Panc1 (cell line): Measurements from ENCODE around the gene SPATA16. TPM values are rescaled to one million over a fixed set of nuclear protein-coding genes. Genes with fewer than 3 reads are reported as not detected.
"Not testable (repeated sequence)": the region's sequence is repeated elsewhere in the genome, so short reads cannot be mapped to it uniquely, and the experiment has no call there.

Source experiments
- ATAC-seq: fragments of 200-7000 bp; cut with Tn5 transposase; 2 replicates; pipeline ENCODE4 v1.9.1; 2020; ENCODE audit warnings: mild to moderate bottlenecking, moderate library complexity
- BruUV-seq: library from RNA; stranded (reverse); fragments of 400-500 nt; replicated peaks from 2 replicates; lab custom pipeline; 2021; lab: Mats Ljungman, UMichigan
- CTCF ChIA-PET: fragments of 300-600 bp; sonication (Branson Sonifier 250); formaldehyde crosslinking; loops from one replicate; lab custom pipeline; 2022; ENCODE audit warnings: antibody characterized with exemption; lab: Charles Lee
- POLR2A ChIA-PET: fragments of 300-600 bp; sonication (Branson Sonifier 250); formaldehyde crosslinking; loops from one replicate; lab custom pipeline; 2022; ENCODE audit warnings: antibody characterized with exemption; lab: Charles Lee
- DNase-seq: peaks from one replicate; pipeline ENCODE4 v3.0.0-alpha.2; 2010; ENCODE audit warnings: low read depth, low spot score
- H3K27ac ChIP-seq: 2 replicates; pipeline ENCODE4 v1.5.1; 2011; ENCODE audit warnings: mild to moderate bottlenecking, low read length, inconsistent platforms
- H3K27me3 ChIP-seq: fragments of 200-500 bp; sonication (Bioruptor generic); 2 replicates; pipeline ENCODE4 v1.6.0; 2014; ENCODE audit warnings: low read length, inconsistent platforms; ENCODE audit not compliant: control insufficient read depth, insufficient read depth
- H3K36me3 ChIP-seq: fragments of 200-500 bp; sonication (Bioruptor generic); 2 replicates; pipeline ENCODE4 v1.5.1; 2014; ENCODE audit warnings: inconsistent platforms, mild to moderate bottlenecking, low read length, moderate library complexity; ENCODE audit not compliant: control insufficient read depth, insufficient read depth
- H3K4me1 ChIP-seq: 2 replicates; pipeline ENCODE4 v1.5.1; 2011; ENCODE audit warnings: inconsistent platforms, mild to moderate bottlenecking, low read length, moderate library complexity; ENCODE audit not compliant: control insufficient read depth, insufficient read depth
- H3K4me3 ChIP-seq, 2 experiments: 2 replicates each; pipeline ENCODE4 v1.5.1; 2011 to 2012; ENCODE audit warnings: low read depth in 2 of 2, low read length in 2 of 2, mild to moderate bottlenecking in 2 of 2, inconsistent platforms in 1 of 2, moderate library complexity in 1 of 2
- H3K9me3 ChIP-seq: fragments of 200-500 bp; sonication (Bioruptor generic); 2 replicates; pipeline ENCODE4 v1.5.1; 2014; ENCODE audit warnings: low read depth, mild to moderate bottlenecking, inconsistent platforms, low read length, moderate library complexity; ENCODE audit not compliant: control insufficient read depth, insufficient read depth
- POLR2AphosphoS5 ChIP-seq: IDR thresholded peaks from 2 replicates; pipeline ENCODE4 v1.6.1; 2012; ENCODE audit warnings: mild to moderate bottlenecking, low read depth, low read length, moderate library complexity
- SIN3A ChIP-seq: IDR thresholded peaks from 2 replicates; pipeline ENCODE4 v1.6.1; 2012; ENCODE audit warnings: low read depth, mild to moderate bottlenecking, low read length, moderate library complexity, borderline replicate concordance; ENCODE audit not compliant: insufficient read depth
- TCF7L2 ChIP-seq: IDR thresholded peaks from 2 replicates; pipeline ENCODE4 v1.6.1; 2011; ENCODE audit warnings: mild to moderate bottlenecking, low read depth, low read length, inconsistent platforms
- in situ Hi-C: cut with HindIII; loops from 2 replicates; pipeline ENCODE4 v1.10.0; 2016; ENCODE audit warnings: low sequenced_read_pairs, low pct_unique_long_range_greater_than_20kb
- intact Hi-C: fragments of 100-400 bp; cut with micrococcal nuclease; formaldehyde crosslinking; loops from one replicate; pipeline ENCODE4 v1.10.0; 2022; ENCODE audit not compliant: unreplicated experiment
- total RNA-seq: library from RNA; stranded (reverse); gene quantifications from one replicate; pipeline ENCODE4 v1.2.1, GENCODE V29; 2021; ENCODE audit not compliant: unreplicated experiment
- TF ChIP-seq, protein P1 (sequence below): fragments of 450-650 bp; IDR thresholded peaks from 2 replicates; pipeline ENCODE4 v1.5.1; 2017; ENCODE audit warnings: mild to moderate bottlenecking
- TF ChIP-seq, protein P2 (sequence below), 2 experiments: IDR thresholded peaks; 2 replicates each; pipeline ENCODE4 v1.6.1; 2011 to 2012; ENCODE audit warnings: low read depth in 2 of 2, control low read depth in 1 of 2, low read length in 1 of 2, mild to moderate bottlenecking in 1 of 2, moderate library complexity in 1 of 2; ENCODE audit not compliant: insufficient read depth in 1 of 2

The SPATA16 gene
- total RNA-seq, 1 experiment from 2014 or later: not detected

DNA sequence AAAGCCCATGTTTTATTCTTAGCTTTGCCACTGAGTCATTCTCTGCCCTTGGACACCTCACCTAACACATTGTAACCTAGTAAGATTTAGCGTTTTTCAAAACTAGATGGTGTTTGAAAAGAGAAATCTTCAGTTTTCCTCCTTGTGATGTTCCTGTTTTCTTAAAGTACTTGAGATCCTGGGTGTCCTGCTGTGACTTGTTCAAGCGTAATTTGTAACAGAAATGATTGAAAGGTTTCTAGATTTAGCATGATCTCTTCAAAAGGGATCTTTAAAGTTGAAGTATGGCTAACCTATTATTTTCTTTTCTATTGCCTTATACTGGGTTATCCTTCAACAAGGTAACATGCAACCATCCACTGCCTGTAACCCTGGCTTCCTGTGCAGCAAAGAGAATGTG is 32.6 kb upstream of the SPATA16 start:
- Histone ChIP-seq H3K27ac (no peak overlapping the region), H3K27me3 (no peaks in the 10 kb centered on the region), H3K9me3 (no peaks in the 10 kb centered on the region), H3K4me3 (no peak overlapping the region), H3K36me3 (no peaks in the 10 kb centered on the region), H3K4me1 (no peaks in the 10 kb centered on the region)
- ATAC-seq (no peak), DNase-seq (no peak)
- intact Hi-C loops: no loop called here
- BruUV-seq: no TSS peak
- TF ChIP-seq, protein P1, sequence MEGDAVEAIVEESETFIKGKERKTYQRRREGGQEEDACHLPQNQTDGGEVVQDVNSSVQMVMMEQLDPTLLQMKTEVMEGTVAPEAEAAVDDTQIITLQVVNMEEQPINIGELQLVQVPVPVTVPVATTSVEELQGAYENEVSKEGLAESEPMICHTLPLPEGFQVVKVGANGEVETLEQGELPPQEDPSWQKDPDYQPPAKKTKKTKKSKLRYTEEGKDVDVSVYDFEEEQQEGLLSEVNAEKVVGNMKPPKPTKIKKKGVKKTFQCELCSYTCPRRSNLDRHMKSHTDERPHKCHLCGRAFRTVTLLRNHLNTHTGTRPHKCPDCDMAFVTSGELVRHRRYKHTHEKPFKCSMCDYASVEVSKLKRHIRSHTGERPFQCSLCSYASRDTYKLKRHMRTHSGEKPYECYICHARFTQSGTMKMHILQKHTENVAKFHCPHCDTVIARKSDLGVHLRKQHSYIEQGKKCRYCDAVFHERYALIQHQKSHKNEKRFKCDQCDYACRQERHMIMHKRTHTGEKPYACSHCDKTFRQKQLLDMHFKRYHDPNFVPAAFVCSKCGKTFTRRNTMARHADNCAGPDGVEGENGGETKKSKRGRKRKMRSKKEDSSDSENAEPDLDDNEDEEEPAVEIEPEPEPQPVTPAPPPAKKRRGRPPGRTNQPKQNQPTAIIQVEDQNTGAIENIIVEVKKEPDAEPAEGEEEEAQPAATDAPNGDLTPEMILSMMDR: no peak
- TF ChIP-seq SIN3A (no peak), POLR2AphosphoS5 (no peak)
- CTCF ChIA-PET: no interaction called here
- in situ Hi-C loops: no loop called here
- POLR2A ChIA-PET: no interaction called here

DNA sequence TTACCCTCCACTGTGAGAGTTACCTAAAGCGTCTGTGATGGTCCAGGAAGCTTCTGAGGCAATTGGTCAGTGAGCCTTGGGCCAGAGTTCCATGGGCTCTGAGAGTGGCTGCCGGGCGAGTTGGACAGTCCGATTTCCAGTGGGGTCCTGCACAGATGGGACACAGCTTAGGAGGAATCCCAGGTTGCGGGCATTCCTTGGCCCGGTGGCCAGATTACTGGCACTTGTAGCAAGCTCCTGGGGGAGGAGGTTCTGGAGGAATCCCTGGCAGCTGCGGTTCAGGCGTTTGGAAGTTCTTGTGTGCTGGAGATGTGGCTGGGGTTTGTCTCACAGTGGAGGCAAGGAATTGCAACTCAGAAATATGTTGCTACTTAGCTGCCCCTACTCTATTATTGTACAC is 18.1 kb upstream of the SPATA16 start:
- H3K36me3 ChIP-seq, in situ Hi-C loops, H3K9me3 ChIP-seq, DNase-seq, ATAC-seq, CTCF ChIA-PET, intact Hi-C loops, H3K27ac ChIP-seq, H3K4me3 ChIP-seq, H3K27me3 ChIP-seq, POLR2A ChIA-PET, H3K4me1 ChIP-seq, BruUV-seq: not testable (repeated sequence)

DNA sequence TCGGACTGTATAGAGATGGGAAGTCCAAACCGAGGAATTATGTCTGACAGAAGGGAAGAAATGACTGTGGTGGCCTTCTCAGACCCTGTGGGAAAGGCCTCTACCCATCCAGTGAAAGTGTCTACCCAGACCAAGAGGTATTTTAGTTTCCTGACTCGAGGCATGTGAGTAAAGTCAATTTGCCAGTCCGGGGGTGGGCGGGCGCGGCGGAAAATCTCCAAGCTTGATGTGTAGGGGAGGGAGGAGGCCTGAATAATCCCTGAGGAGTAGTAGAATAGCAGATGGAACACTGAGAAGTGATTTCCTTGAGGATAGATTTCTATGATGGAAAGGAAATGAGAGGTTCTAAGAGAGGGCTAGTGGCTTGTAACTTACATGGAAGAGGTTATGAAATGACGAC is 15.5 kb upstream of the SPATA16 start:
- in situ Hi-C loops, DNase-seq, H3K4me1 ChIP-seq, H3K27me3 ChIP-seq, BruUV-seq, H3K9me3 ChIP-seq, H3K27ac ChIP-seq, H3K36me3 ChIP-seq, CTCF ChIA-PET, H3K4me3 ChIP-seq, ATAC-seq, POLR2A ChIA-PET, intact Hi-C loops: not testable (repeated sequence)

DNA sequence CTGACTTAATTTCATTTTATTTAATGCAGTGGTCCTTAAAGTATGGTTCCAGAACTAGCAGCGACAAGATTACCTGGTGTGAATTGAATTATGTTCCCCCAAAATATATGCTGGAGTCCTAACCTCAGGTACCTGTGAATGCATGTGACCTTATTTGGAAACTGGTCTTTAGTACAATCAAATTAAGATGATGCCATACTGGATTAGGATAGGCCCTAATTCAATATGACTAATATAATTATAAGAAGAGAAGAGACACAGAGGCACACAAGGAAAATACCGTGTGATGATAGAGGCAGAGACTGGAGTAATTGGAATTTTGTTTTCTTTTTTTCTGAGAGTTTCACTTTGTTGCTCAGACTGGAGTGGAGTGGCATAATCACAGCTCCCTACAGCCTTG is 12.6 kb upstream of the SPATA16 start:
- no peak overlapping the region for H3K27ac ChIP-seq
- intact Hi-C loops: no loop called here
- H3K9me3 ChIP-seq: no peaks in the 10 kb centered on the region
- no peaks in the 10 kb centered on the region for H3K36me3 ChIP-seq
- POLR2A ChIA-PET: no interaction called here
- H3K4me3 ChIP-seq: no peak overlapping the region
- DNase-seq (no peak), ATAC-seq (no peak)
- TF ChIP-seq SIN3A (no peak), TCF7L2 (no peak), POLR2AphosphoS5 (no peak)
- TF ChIP-seq, protein P2, sequence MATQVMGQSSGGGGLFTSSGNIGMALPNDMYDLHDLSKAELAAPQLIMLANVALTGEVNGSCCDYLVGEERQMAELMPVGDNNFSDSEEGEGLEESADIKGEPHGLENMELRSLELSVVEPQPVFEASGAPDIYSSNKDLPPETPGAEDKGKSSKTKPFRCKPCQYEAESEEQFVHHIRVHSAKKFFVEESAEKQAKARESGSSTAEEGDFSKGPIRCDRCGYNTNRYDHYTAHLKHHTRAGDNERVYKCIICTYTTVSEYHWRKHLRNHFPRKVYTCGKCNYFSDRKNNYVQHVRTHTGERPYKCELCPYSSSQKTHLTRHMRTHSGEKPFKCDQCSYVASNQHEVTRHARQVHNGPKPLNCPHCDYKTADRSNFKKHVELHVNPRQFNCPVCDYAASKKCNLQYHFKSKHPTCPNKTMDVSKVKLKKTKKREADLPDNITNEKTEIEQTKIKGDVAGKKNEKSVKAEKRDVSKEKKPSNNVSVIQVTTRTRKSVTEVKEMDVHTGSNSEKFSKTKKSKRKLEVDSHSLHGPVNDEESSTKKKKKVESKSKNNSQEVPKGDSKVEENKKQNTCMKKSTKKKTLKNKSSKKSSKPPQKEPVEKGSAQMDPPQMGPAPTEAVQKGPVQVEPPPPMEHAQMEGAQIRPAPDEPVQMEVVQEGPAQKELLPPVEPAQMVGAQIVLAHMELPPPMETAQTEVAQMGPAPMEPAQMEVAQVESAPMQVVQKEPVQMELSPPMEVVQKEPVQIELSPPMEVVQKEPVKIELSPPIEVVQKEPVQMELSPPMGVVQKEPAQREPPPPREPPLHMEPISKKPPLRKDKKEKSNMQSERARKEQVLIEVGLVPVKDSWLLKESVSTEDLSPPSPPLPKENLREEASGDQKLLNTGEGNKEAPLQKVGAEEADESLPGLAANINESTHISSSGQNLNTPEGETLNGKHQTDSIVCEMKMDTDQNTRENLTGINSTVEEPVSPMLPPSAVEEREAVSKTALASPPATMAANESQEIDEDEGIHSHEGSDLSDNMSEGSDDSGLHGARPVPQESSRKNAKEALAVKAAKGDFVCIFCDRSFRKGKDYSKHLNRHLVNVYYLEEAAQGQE (IDR thresholded peaks at IDR 0.05; ENCODE audit: insufficient read depth in 1 of 2, low read depth in 2 of 2, low read length in 1 of 2): no peak
- TF ChIP-seq, protein P1: no peak
- BruUV-seq: no TSS peak
- no peaks in the 10 kb centered on the region for H3K27me3 ChIP-seq
- in situ Hi-C loops: no loop called here
- no peaks in the 10 kb centered on the region for H3K4me1 ChIP-seq
- CTCF ChIA-PET: no interaction called here
